ENCODE measurements around the gene MINK1. TPM values are rescaled to one million over a fixed set of nuclear protein-coding genes. Genes with fewer than 3 reads are reported as not detected.

Gene MINK1
- total and polyA plus RNA-seq, 2 of the 8 experiments (the other 6 are each of a cell fraction or from before 2014, with no cell fraction given) = 26.9 to 77.7 TPM

- no peak overlapping the region for H2BK15ac ChIP-seq (ENCODE audit: low read length)
- H3K4me3 ChIP-seq (ENCODE audit: extremely low read depth in 1 of 4, insufficient read depth in 2 of 4, low read depth in 3 of 4, low read length in 4 of 4) = no peak overlapping the region
- no peak overlapping the region for H3K4me2 ChIP-seq (ENCODE audit: insufficient read depth in 1 of 2, low read depth in 2 of 2, low read length in 2 of 2)
- no peak overlapping the region for H2AK5ac ChIP-seq (ENCODE audit: low read depth, low read length)
- H4K91ac ChIP-seq (replicated peaks; ENCODE audit: insufficient read length, low read length) = no peak overlapping the region
- H4K5ac ChIP-seq (ENCODE audit: insufficient read length, low read depth, low read length) = no peak overlapping the region
- WGBS, 2 experiments (ENCODE audit: extremely low coverage in 1 of 2, insufficient coverage in 1 of 2, insufficient read length in 1 of 2, insufficient replicate concordance in 2 of 2, low coverage in 1 of 2, low lambda C conversion rate in 2 of 2, missing lambda C conversion rate in 1 of 2) = 95% methylated on average over 12 of the region's 12 CpGs; no CpG with 5 or more reads in 1 of the 2 experiments
- no peaks in the 10 kb centered on the region for H3K79me1 ChIP-seq (ENCODE audit: low read depth, low read length)
- no peak overlapping the region for H2BK12ac ChIP-seq (ENCODE audit: low read depth, low read length)
- no peaks in the 10 kb centered on the region; a peak in 1 of 4 replicates for H3K9me3 ChIP-seq (ENCODE audit: insufficient read depth in 2 of 2, low read depth in 1 of 2, low read length in 1 of 2)
- no peak overlapping the region for H3K23ac ChIP-seq (ENCODE audit: insufficient read length)
- no peak overlapping the region for H3K9ac ChIP-seq (replicated peaks in 1 of 4; ENCODE audit: extremely low read depth in 1 of 4, low read depth in 3 of 4, low read length in 3 of 4)
- no peak overlapping the region for H4K8ac ChIP-seq (ENCODE audit: extremely low read depth, insufficient read depth, low read length)
- no peaks in the 10 kb centered on the region; a peak in 1 of 7 replicates for H3K27me3 ChIP-seq (replicated peaks in 1 of 4; ENCODE audit: control insufficient read depth in 3 of 4, extremely low read depth in 1 of 4, insufficient read depth in 3 of 4, low read length in 3 of 4)
- peaks cover 0 to 22% (median 6%) of the 10 kb centered on the region in 4 experiments; a peak in 5 of 8 replicates for H3K36me3 ChIP-seq (ENCODE audit: control insufficient read depth in 2 of 4, insufficient read depth in 4 of 4, low read length in 3 of 4)
- H2BK5ac ChIP-seq (ENCODE audit: low read depth, low read length) = no peak overlapping the region
- peaks cover 0 to 5% of the 10 kb centered on the region in 2 experiments for H4K20me1 ChIP-seq (replicated peaks in 1 of 2; ENCODE audit: control insufficient read depth in 1 of 2, insufficient read depth in 2 of 2, low read length in 2 of 2)
- H3K4ac ChIP-seq (replicated peaks; ENCODE audit: insufficient read length, low read depth, low read length) = no peak overlapping the region
- 0 out of 4 replicates have a peak, but pooled peaks cover 0 to 3% of the 10 kb centered on the region in 2 experiments for H3K79me2 ChIP-seq (ENCODE audit: control insufficient read depth in 1 of 2, insufficient read depth in 2 of 2, low read length in 2 of 2)
- no peak overlapping the region for H2AFZ ChIP-seq (ENCODE audit: low read length)
- POLR2A ChIA-PET (ENCODE audit: partially characterized antibody) = interaction anchor here (0.6 to 1.4 kb wide), 4 partner anchors 12 to 74 kb away, joined by 4 to 5 read pairs (median 4); no protein-coding TSS in a partner anchor
- no peak overlapping the region for H3K18ac ChIP-seq (ENCODE audit: extremely low read depth, low read length)
- CTCF ChIA-PET (ENCODE audit: partially characterized antibody) = interaction anchor here (1.1 kb wide), 1 partner anchor 76 kb away, joined by 3 read pairs; no protein-coding TSS in a partner anchor
- peaks cover 5% of the 10 kb centered on the region; the same call in 1 of the 2 replicates for H3K23me2 ChIP-seq (ENCODE audit: low read depth, low read length)
- H3K4me1 ChIP-seq (replicated peaks in 1 of 4; ENCODE audit: control insufficient read depth in 3 of 4, insufficient read depth in 4 of 4, low read length in 3 of 4) = peaks cover 0 to 5% (median 4%) of the 10 kb centered on the region in 4 experiments; a peak in 3 of 7 replicates
- no peak overlapping the region for H2BK20ac ChIP-seq (ENCODE audit: low read length)
- H2BK120ac ChIP-seq (replicated peaks; ENCODE audit: low read depth, low read length) = no peak overlapping the region
- no peak overlapping the region for H3K56ac ChIP-seq (replicated peaks; ENCODE audit: insufficient read length, low read depth, low read length)
- H3K14ac ChIP-seq (ENCODE audit: insufficient read length) = no peak overlapping the region
- DNase-seq (ENCODE audit: low read depth in 1 of 2, low spot score in 2 of 2) = no peak
- no peak for FAIRE-seq
- no peak overlapping the region for H3K27ac ChIP-seq (ENCODE audit: low read depth, low read length)
- TF ChIP-seq CEBPB (IDR thresholded peaks at IDR 0.05; ENCODE audit: low read depth, low read length) (no peak), EP300 (IDR thresholded peaks at IDR 0.05; ENCODE audit: borderline replicate concordance in 1 of 2, low read depth in 2 of 2, low read length in 2 of 2) (no peak), PHF8 (conservative IDR thresholded peaks at IDR 0.05; ENCODE audit: low read depth, low read length) (no peak), TEAD4 (IDR thresholded peaks at IDR 0.05; ENCODE audit: low read depth, low read length) (no peak), RFX5 (IDR thresholded peaks at IDR 0.05; ENCODE audit: borderline replicate concordance, low read depth, low read length) (no peak), HDAC6 (IDR thresholded peaks at IDR 0.05; ENCODE audit: low read depth, low read length) (no peak), FOSL1 (IDR thresholded peaks at IDR 0.05; ENCODE audit: insufficient read depth, low read depth, low read length) (no peak), RXRA (IDR thresholded peaks at IDR 0.05; ENCODE audit: insufficient read depth, low read depth, low read length) (no peak), SAP30 (IDR thresholded peaks at IDR 0.05; ENCODE audit: insufficient read depth, insufficient replicate concordance, low read length) (no peak), SP1 (IDR thresholded peaks at IDR 0.05; ENCODE audit: low read depth, low read length) (no peak)
- TF ChIP-seq, protein P1, sequence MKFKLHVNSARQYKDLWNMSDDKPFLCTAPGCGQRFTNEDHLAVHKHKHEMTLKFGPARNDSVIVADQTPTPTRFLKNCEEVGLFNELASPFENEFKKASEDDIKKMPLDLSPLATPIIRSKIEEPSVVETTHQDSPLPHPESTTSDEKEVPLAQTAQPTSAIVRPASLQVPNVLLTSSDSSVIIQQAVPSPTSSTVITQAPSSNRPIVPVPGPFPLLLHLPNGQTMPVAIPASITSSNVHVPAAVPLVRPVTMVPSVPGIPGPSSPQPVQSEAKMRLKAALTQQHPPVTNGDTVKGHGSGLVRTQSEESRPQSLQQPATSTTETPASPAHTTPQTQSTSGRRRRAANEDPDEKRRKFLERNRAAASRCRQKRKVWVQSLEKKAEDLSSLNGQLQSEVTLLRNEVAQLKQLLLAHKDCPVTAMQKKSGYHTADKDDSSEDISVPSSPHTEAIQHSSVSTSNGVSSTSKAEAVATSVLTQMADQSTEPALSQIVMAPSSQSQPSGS (IDR thresholded peaks at IDR 0.05; ENCODE audit: low read length) = no peak
Observed at GRCh38 chr17:4811471-4811870, 21.7 kb upstream of the MINK1 start.
